WTC11 (cell line): ENCODE measurements around the gene SND1.

Source experiments
- ZNF121 ChIP-seq: sonication (generic); formaldehyde crosslinking; IDR thresholded peaks from 2 replicates; pipeline ENCODE4 v1.8.0; 2023; ENCODE audit warnings: missing genetic modification reagents
- ZNF317 ChIP-seq: sonication (generic); formaldehyde crosslinking; IDR thresholded peaks from 2 replicates; pipeline ENCODE4 v1.8.1; 2023; ENCODE audit warnings: low read depth, mild to moderate bottlenecking, moderate library complexity, missing genetic modification reagents, borderline replicate concordance
- TF ChIP-seq, protein P1 (sequence below): sonication (generic); formaldehyde crosslinking; IDR thresholded peaks from 2 replicates; pipeline ENCODE4 v1.8.1; 2023; ENCODE audit warnings: mild to moderate bottlenecking, missing genetic modification reagents, moderate library complexity
- TF ChIP-seq, protein P2 (sequence below): sonication (generic); formaldehyde crosslinking; IDR thresholded peaks from 2 replicates; pipeline ENCODE4 v1.8.1; 2022; ENCODE audit warnings: missing genetic modification reagents, borderline replicate concordance

DNA sequence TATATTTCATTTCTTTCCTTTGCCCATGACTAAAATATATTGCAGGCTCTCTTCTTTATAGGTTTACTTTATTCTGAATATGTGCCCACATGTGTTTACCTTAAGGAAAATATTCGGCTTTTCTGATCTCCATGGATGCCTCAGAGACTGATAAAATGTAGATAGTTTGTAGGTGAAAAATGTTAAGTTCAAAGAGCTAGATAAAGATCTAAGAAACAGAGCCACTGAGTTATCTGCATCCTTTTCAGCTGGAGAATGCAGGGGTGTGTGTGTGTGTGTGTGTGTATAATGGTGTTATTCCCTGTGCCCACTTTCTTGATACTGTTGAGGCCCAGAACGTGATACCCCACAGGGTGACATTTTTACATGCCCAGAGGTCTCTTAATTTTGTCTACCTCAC is 228.5 kb downstream of the SND1 start:
- TF ChIP-seq ZNF121 (CRISPR knock-in tag) (no peak), ZNF317 (no peak)
- TF ChIP-seq, protein P1, sequence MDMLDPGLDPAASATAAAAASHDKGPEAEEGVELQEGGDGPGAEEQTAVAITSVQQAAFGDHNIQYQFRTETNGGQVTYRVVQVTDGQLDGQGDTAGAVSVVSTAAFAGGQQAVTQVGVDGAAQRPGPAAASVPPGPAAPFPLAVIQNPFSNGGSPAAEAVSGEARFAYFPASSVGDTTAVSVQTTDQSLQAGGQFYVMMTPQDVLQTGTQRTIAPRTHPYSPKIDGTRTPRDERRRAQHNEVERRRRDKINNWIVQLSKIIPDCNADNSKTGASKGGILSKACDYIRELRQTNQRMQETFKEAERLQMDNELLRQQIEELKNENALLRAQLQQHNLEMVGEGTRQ (CRISPR knock-in tag), result no peak
- TF ChIP-seq, protein P2, sequence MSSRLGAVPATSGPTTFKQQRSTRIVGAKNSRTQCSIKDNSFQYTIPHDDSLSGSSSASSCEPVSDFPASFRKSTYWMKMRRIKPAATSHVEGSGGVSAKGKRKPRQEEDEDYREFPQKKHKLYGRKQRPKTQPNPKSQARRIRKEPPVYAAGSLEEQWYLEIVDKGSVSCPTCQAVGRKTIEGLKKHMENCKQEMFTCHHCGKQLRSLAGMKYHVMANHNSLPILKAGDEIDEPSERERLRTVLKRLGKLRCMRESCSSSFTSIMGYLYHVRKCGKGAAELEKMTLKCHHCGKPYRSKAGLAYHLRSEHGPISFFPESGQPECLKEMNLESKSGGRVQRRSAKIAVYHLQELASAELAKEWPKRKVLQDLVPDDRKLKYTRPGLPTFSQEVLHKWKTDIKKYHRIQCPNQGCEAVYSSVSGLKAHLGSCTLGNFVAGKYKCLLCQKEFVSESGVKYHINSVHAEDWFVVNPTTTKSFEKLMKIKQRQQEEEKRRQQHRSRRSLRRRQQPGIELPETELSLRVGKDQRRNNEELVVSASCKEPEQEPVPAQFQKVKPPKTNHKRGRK (CRISPR knock-in tag), result no peak
